Activated CD4-positive, alpha-beta memory T cell treated with anti-CD3 and anti-CD28 coated beads for 36 hours (primary cell): ENCODE measurements around the gene MS4A15. TPM values are rescaled to one million over a fixed set of nuclear protein-coding genes. Genes with fewer than 3 reads are reported as not detected.

Experiments used
- CTCF ChIA-PET: fragments of 350-600 bp; sonication (Branson Sonifier 250); formaldehyde crosslinking; loops from one replicate; lab custom pipeline; 2021; ENCODE audit warnings: antibody characterized with exemption, inconsistent platforms; lab: Charles Lee
- POLR2A ChIA-PET: fragments of 350-600 bp; sonication (Branson Sonifier 250); formaldehyde crosslinking; loops from one replicate; lab custom pipeline; 2021; ENCODE audit warnings: antibody characterized with exemption; lab: Charles Lee
- DNase-seq: peaks from one replicate; pipeline ENCODE4 v3.0.0-alpha.2; 2020
- H3K27ac Mint-ChIP-seq: one replicate; pipeline ENCODE4 v1.8.0; 2021; ENCODE audit warnings: mixed read lengths
- H3K27me3 Mint-ChIP-seq: one replicate; pipeline ENCODE4 v1.8.0; 2021; ENCODE audit warnings: mixed read lengths
- H3K36me3 Mint-ChIP-seq: one replicate; pipeline ENCODE4 v1.8.0; 2021; ENCODE audit warnings: mixed read lengths
- H3K4me1 Mint-ChIP-seq: one replicate; pipeline ENCODE4 v1.8.0; 2021; ENCODE audit warnings: low read depth, mixed read lengths
- H3K4me3 Mint-ChIP-seq: one replicate; pipeline ENCODE4 v1.8.0; 2021; ENCODE audit warnings: mild to moderate bottlenecking, mixed read lengths
- H3K9me3 Mint-ChIP-seq: one replicate; pipeline ENCODE4 v1.8.0; 2021; ENCODE audit warnings: mixed read lengths
- intact Hi-C: fragments of 100-400 bp; cut with micrococcal nuclease; formaldehyde crosslinking; loops from one replicate; pipeline ENCODE4 v1.15.1; 2023
- total RNA-seq, 2 experiments: library from RNA; stranded (reverse); gene quantifications; one replicate each; pipeline ENCODE4 v1.2.3, GENCODE V29; 2021

MS4A15 gene
- total RNA-seq, 2 experiments from 2014 or later = not detected

GRCh38 chr11:60769811-60770210, 13.1 kb downstream of the MS4A15 start:
- H3K4me1 Mint-ChIP-seq = peaks cover 6% of the 10 kb centered on the region
- H3K4me3 Mint-ChIP-seq = no peak overlapping the region
- ChIA-PET CTCF (interaction anchor here (1.7 kb wide), 1 partner anchor 130 kb away, joined by 6 read pairs; no protein-coding TSS in a partner anchor), POLR2A (no interaction called here)
- intact Hi-C loops = no loop called here
- no peaks in the 10 kb centered on the region for H3K9me3 Mint-ChIP-seq
- peaks cover 10% of the 10 kb centered on the region for H3K27me3 Mint-ChIP-seq
- no peak overlapping the region for H3K27ac Mint-ChIP-seq
- DNase-seq = no peak
- H3K36me3 Mint-ChIP-seq = no peaks in the 10 kb centered on the region

DNA sequence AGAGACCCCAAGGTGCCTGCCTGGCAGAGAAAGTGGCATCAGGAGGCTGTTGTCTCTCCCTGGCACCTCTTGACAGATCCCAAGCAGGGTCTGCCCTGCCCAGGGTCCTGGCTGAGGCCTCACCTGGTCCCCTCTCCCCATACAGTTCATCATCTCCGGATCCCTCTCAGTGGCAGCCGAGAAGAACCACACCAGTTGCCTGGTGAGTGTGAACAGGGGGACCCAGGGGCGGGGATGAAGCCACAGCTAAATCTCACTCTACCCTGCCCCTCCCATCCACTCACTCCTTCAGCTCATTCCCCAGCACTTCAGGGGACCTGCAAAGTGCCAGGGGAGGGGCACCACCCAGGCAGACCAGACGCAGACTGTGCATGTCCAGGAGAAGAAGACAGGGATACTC, 14.5 kb downstream of the MS4A15 start:
- Mint-ChIP-seq H3K36me3 (no peaks in the 10 kb centered on the region), H3K4me3 (no peak overlapping the region), H3K4me1 (peaks cover 10% of the 10 kb centered on the region), H3K9me3 (no peaks in the 10 kb centered on the region), H3K27ac (no peak overlapping the region), H3K27me3 (peaks cover 8% of the 10 kb centered on the region)
- DNase-seq = no peak
- CTCF ChIA-PET = interaction anchor here (1.8 kb wide), 1 partner anchor 8 kb away, joined by 6 read pairs; no protein-coding TSS in a partner anchor
- intact Hi-C loops = no loop called here
- POLR2A ChIA-PET = no interaction called here

- no peaks in the 10 kb centered on the region for H3K36me3 Mint-ChIP-seq
- no peak overlapping the region for H3K4me3 Mint-ChIP-seq
- H3K9me3 Mint-ChIP-seq = no peaks in the 10 kb centered on the region
- peaks cover 10% of the 10 kb centered on the region for H3K4me1 Mint-ChIP-seq
- intact Hi-C loops = no loop called here
- H3K27ac Mint-ChIP-seq = no peak overlapping the region
- peaks cover 6% of the 10 kb centered on the region for H3K27me3 Mint-ChIP-seq
- ChIA-PET POLR2A (interaction anchor here (0.9 kb wide), 1 partner anchor 9 kb away, joined by 3 read pairs; no protein-coding TSS in a partner anchor), CTCF (interaction anchor here (1.0 to 1.8 kb wide), 2 partner anchors 9 to 59 kb away, joined by 4 to 6 read pairs; no protein-coding TSS in a partner anchor)
- no peak for DNase-seq
Observed at GRCh38 chr11:60771879-60772525, 15.3 kb downstream of the MS4A15 start.

- intact Hi-C loops = no loop called here
- Mint-ChIP-seq H3K4me3 (no peak overlapping the region), H3K27me3 (peaks cover 4% of the 10 kb centered on the region), H3K27ac (no peak overlapping the region), H3K36me3 (no peaks in the 10 kb centered on the region), H3K9me3 (no peaks in the 10 kb centered on the region), H3K4me1 (peaks cover 10% of the 10 kb centered on the region)
- POLR2A ChIA-PET = interaction anchor here (0.9 kb wide), 1 partner anchor 9 kb away, joined by 3 read pairs; no protein-coding TSS in a partner anchor
- DNase-seq = no peak
- CTCF ChIA-PET = interaction anchor here (1.8 kb wide), 1 partner anchor 10 kb away, joined by 6 read pairs; no protein-coding TSS in a partner anchor
Observed at GRCh38 chr11:60772666-60773065, 16.0 kb downstream of the MS4A15 start.

DNA sequence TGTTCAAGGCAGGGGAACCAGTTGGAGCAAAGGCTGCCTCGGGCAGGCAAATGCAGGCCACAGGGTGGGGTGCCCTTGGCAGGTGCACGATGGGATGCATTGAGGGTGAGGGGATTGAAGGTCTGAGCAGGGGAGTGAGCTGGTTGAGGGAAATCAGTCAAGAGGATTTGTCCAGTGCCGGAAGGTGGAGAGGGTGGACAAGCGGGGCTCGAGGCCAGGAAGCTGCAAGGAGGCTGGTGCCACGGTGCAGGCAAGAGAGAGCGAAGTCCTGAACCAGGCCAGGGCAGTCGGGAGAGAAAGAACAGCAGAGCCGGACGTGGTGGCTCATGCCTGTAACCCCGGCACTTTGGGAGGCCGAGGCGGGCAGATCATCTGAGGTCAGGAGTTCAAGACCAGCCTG, 18.1 kb downstream of the MS4A15 start:
- Mint-ChIP-seq H3K27ac (no peak overlapping the region), H3K27me3 (peaks cover 4% of the 10 kb centered on the region), H3K4me1 (peaks cover 10% of the 10 kb centered on the region), H3K9me3 (no peaks in the 10 kb centered on the region), H3K4me3 (no peak overlapping the region), H3K36me3 (no peaks in the 10 kb centered on the region)
- intact Hi-C loops = loop anchor here (2.0 to 5.0 kb wide), 2 partner anchors 56 to 123 kb away; no protein-coding TSS in a partner anchor
- ChIA-PET POLR2A (no interaction called here), CTCF (interaction anchor here (0.6 to 4.0 kb wide), 17 partner anchors 10 to 413 kb away, joined by 3 to 56 read pairs (median 3); no protein-coding TSS in a partner anchor)
- no peak for DNase-seq

GRCh38 chr11:60775420-60775961, 18.8 kb downstream of the MS4A15 start:
- peaks cover 4% of the 10 kb centered on the region for H3K27me3 Mint-ChIP-seq
- H3K4me3 Mint-ChIP-seq = no peak overlapping the region
- peaks cover 10% of the 10 kb centered on the region for H3K4me1 Mint-ChIP-seq
- no peaks in the 10 kb centered on the region for H3K36me3 Mint-ChIP-seq
- no peak overlapping the region for H3K27ac Mint-ChIP-seq
- intact Hi-C loops = loop anchor here (2.0 to 5.0 kb wide), 2 partner anchors 55 to 122 kb away; no protein-coding TSS in a partner anchor
- POLR2A ChIA-PET = no interaction called here
- DNase-seq = peak; percentile 89
- CTCF ChIA-PET = interaction anchor here (0.6 to 4.0 kb wide), 25 partner anchors 8 to 610 kb away, joined by 3 to 56 read pairs (median 3); partner anchors contain the start of gene MS4A10
- no peaks in the 10 kb centered on the region for H3K9me3 Mint-ChIP-seq

DNA sequence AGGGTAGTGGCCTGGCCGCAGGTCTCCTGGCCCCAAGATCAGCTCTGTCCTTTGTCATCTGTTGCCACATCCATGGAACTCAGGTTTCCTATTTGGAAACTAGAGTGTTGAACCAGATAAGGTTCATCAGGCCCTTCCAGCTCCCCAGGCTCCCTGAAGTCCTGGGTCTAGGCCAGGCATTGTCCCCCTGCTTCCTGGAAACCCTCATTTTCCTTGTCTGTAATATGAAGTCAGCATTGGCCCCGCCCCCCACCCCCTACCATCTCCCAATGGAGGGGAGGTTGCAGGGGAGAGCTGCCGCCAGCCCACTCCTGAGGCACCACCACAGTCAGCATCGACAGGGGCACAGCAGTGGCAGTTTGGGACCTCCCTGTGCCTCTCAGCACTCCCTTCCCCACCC, 19.5 kb downstream of the MS4A15 start:
- DNase-seq = no peak
- Mint-ChIP-seq H3K9me3 (no peaks in the 10 kb centered on the region), H3K27ac (no peak overlapping the region), H3K4me1 (peaks cover 10% of the 10 kb centered on the region), H3K4me3 (no peak overlapping the region), H3K36me3 (no peaks in the 10 kb centered on the region), H3K27me3 (peaks cover 4% of the 10 kb centered on the region)
- ChIA-PET CTCF (interaction anchor here (0.6 to 4.0 kb wide), 13 partner anchors 9 to 997 kb away, joined by 3 to 56 read pairs (median 4); partner anchors contain the start of gene MS4A10), POLR2A (no interaction called here)
- intact Hi-C loops = loop anchor here (5.0 kb wide), 1 partner anchor 121 kb away; no protein-coding TSS in a partner anchor

- DNase-seq = no peak
- peaks cover 4% of the 10 kb centered on the region for H3K27me3 Mint-ChIP-seq
- peaks cover 10% of the 10 kb centered on the region for H3K4me1 Mint-ChIP-seq
- H3K36me3 Mint-ChIP-seq = no peaks in the 10 kb centered on the region
- ChIA-PET CTCF (interaction anchor here (0.8 to 4.0 kb wide), 5 partner anchors 13 to 605 kb away, joined by 3 to 56 read pairs (median 3); partner anchors contain the start of gene MS4A15), POLR2A (no interaction called here)
- H3K9me3 Mint-ChIP-seq = no peaks in the 10 kb centered on the region
- intact Hi-C loops = loop anchor here (5.0 kb wide), 1 partner anchor 120 kb away; no protein-coding TSS in a partner anchor
- H3K4me3 Mint-ChIP-seq = no peak overlapping the region
- H3K27ac Mint-ChIP-seq = no peak overlapping the region
Observed at GRCh38 chr11:60777106-60777505, 20.4 kb downstream of the MS4A15 start.

DNA sequence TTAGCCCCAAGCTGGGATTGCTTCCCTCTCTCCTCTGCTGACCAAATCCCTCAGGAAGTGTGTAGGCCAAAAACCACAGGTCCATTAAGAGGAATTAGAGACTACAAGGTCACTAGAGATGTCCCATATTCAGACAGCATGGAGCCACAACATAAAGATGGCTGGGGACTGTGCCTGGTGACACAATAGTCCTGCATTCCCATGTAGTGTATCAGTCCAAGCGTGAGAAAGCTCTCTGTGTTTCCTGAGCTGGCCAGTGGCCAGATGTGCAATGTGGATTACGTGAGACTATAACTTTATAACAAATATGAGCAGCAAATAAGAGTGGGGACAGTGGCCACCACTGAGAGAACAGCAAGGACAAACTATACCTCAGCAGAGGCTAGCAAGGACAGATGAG, 20.9 kb downstream of the MS4A15 start:
- no peaks in the 10 kb centered on the region for H3K36me3 Mint-ChIP-seq
- intact Hi-C loops = loop anchor here (5.0 kb wide), 1 partner anchor 120 kb away; no protein-coding TSS in a partner anchor
- H3K9me3 Mint-ChIP-seq = no peaks in the 10 kb centered on the region
- ChIA-PET CTCF (interaction anchor here (0.8 to 4.0 kb wide), 4 partner anchors 13 to 410 kb away, joined by 3 to 56 read pairs (median 4); partner anchors contain the start of gene MS4A15), POLR2A (interaction anchor here (0.6 kb wide), 1 partner anchor 563 kb away, joined by 3 read pairs; no protein-coding TSS in a partner anchor)
- no peak overlapping the region for H3K4me3 Mint-ChIP-seq
- H3K4me1 Mint-ChIP-seq = peaks cover 10% of the 10 kb centered on the region
- no peak for DNase-seq
- peaks cover 4% of the 10 kb centered on the region for H3K27me3 Mint-ChIP-seq
- no peak overlapping the region for H3K27ac Mint-ChIP-seq

GRCh38 chr11:60780065-60780464, 23.4 kb downstream of the MS4A15 start:
- H3K4me1 Mint-ChIP-seq = peaks cover 4% of the 10 kb centered on the region
- POLR2A ChIA-PET = no interaction called here
- H3K4me3 Mint-ChIP-seq = no peak overlapping the region
- no peak overlapping the region for H3K27ac Mint-ChIP-seq
- DNase-seq = no peak
- H3K36me3 Mint-ChIP-seq = no peaks in the 10 kb centered on the region
- intact Hi-C loops = no loop called here
- H3K9me3 Mint-ChIP-seq = no peaks in the 10 kb centered on the region
- peaks cover 2% of the 10 kb centered on the region for H3K27me3 Mint-ChIP-seq
- CTCF ChIA-PET = interaction anchor here (1.6 kb wide), 1 partner anchor 107 kb away, joined by 3 read pairs; no protein-coding TSS in a partner anchor

- H3K4me3 Mint-ChIP-seq = no peak overlapping the region
- H3K9me3 Mint-ChIP-seq = no peaks in the 10 kb centered on the region
- no peaks in the 10 kb centered on the region for H3K36me3 Mint-ChIP-seq
- ChIA-PET CTCF (interaction anchor here (1.6 kb wide), 1 partner anchor 107 kb away, joined by 3 read pairs; no protein-coding TSS in a partner anchor), POLR2A (no interaction called here)
- no peaks in the 10 kb centered on the region for H3K27me3 Mint-ChIP-seq
- intact Hi-C loops = no loop called here
- no peak for DNase-seq
- H3K4me1 Mint-ChIP-seq = no peaks in the 10 kb centered on the region
- no peak overlapping the region for H3K27ac Mint-ChIP-seq
Observed at GRCh38 chr11:60780774-60781173, 24.1 kb downstream of the MS4A15 start.
